OCI-LY7 (cell line): ENCODE measurements around the gene MDH2.

Experiments used
- EZH2phosphoT487 ChIP-seq: fragments of 200-600 bp; sonication (generic); IDR thresholded peaks from 2 replicates; pipeline ENCODE4 v1.6.1; 2018; ENCODE audit warnings: low read depth, borderline replicate concordance, mild to moderate bottlenecking, mixed run types, antibody characterized with exemption, low read length, moderate library complexity, mixed read lengths
- TF ChIP-seq, protein P1 (sequence below): fragments of 200-600 bp; sonication (generic); conservative IDR thresholded peaks from 2 replicates; pipeline ENCODE4 v1.5.1; 2014; ENCODE audit warnings: mild to moderate bottlenecking, antibody characterized with exemption, low read length, moderate library complexity, mixed read lengths

DNA sequence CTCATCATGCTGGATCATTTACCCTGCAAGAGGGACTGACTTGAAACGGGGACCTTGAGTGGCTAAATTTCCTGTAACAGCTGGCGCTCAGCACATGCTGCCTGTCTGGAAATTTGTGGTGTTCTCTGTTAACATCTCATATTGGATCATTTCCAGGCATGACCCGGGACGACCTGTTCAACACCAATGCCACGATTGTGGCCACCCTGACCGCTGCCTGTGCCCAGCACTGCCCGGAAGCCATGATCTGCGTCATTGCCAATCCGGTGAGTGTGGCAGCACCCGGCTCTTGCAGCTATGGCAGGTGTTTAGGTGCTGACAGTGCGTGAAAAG, 9.9 kb downstream of the MDH2 start:
- TF ChIP-seq, protein P1, sequence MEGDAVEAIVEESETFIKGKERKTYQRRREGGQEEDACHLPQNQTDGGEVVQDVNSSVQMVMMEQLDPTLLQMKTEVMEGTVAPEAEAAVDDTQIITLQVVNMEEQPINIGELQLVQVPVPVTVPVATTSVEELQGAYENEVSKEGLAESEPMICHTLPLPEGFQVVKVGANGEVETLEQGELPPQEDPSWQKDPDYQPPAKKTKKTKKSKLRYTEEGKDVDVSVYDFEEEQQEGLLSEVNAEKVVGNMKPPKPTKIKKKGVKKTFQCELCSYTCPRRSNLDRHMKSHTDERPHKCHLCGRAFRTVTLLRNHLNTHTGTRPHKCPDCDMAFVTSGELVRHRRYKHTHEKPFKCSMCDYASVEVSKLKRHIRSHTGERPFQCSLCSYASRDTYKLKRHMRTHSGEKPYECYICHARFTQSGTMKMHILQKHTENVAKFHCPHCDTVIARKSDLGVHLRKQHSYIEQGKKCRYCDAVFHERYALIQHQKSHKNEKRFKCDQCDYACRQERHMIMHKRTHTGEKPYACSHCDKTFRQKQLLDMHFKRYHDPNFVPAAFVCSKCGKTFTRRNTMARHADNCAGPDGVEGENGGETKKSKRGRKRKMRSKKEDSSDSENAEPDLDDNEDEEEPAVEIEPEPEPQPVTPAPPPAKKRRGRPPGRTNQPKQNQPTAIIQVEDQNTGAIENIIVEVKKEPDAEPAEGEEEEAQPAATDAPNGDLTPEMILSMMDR: no peak
- TF ChIP-seq EZH2phosphoT487: no peak
